BLaER1 (cell line): ENCODE results near the gene TTC23.

Source experiments
- H3K27ac ChIP-seq: shearing (Covaris generic); formaldehyde crosslinking; 2 replicates; pipeline ENCODE4 v1.8.1; 2022
- H3K27me3 ChIP-seq: shearing (Covaris generic); formaldehyde crosslinking; 2 replicates; pipeline ENCODE4 v1.8.1; 2022
- H3K36me3 ChIP-seq: shearing (Covaris generic); formaldehyde crosslinking; 2 replicates; pipeline ENCODE4 v1.8.1; 2022
- H3K4me1 ChIP-seq: shearing (Covaris generic); formaldehyde crosslinking; 2 replicates; pipeline ENCODE4 v1.8.1; 2022
- H3K4me2 ChIP-seq: shearing (Covaris generic); formaldehyde crosslinking; 2 replicates; pipeline ENCODE4 v1.8.1; 2022
- H3K4me3 ChIP-seq: shearing (Covaris generic); formaldehyde crosslinking; 2 replicates; pipeline ENCODE4 v1.8.1; 2022
- H3K9ac ChIP-seq: shearing (Covaris generic); formaldehyde crosslinking; 2 replicates; pipeline ENCODE4 v1.8.1; 2022
- H3K9me3 ChIP-seq: shearing (Covaris generic); formaldehyde crosslinking; 2 replicates; pipeline ENCODE4 v1.8.1; 2022
- H4K20me1 ChIP-seq: shearing (Covaris generic); formaldehyde crosslinking; 2 replicates; pipeline ENCODE4 v1.8.1; 2022
- Cebpa-rat ChIP-seq: shearing (Covaris generic); IDR thresholded peaks from 2 replicates; pipeline ENCODE4 v1.8.1; 2022

TTC23 gene

DNA sequence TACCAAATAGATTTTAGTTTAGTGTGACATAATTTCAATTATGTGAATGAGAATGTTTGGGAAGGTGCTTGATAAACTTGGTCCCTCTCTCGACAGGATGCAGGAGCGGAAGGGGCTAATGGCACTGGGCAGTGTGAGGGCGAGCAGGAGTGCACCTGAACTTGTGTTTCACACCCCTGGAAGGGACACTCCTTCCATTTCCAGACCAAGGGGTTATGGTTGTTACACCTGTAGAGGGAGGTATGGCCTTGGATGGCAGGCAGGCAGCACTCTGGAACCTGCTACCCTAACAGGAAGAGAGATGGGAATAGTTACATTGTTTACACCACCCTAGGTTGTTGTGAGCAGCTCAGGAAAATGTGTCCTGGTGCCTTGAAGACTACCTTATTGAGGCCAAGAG, 122.5 kb downstream of the TTC23 start:
- TF ChIP-seq Cebpa-rat: no peak
- H4K20me1 ChIP-seq: no peaks in the 10 kb centered on the region
- no peaks in the 10 kb centered on the region for H3K9me3 ChIP-seq
- no peak overlapping the region for H3K4me3 ChIP-seq
- H3K27me3 ChIP-seq: no peaks in the 10 kb centered on the region
- H3K9ac ChIP-seq: no peak overlapping the region
- H3K4me1 ChIP-seq: peaks cover 30% of the 10 kb centered on the region
- no peak overlapping the region for H3K27ac ChIP-seq
- H3K36me3 ChIP-seq: no peaks in the 10 kb centered on the region
- H3K4me2 ChIP-seq: no peak overlapping the region

DNA sequence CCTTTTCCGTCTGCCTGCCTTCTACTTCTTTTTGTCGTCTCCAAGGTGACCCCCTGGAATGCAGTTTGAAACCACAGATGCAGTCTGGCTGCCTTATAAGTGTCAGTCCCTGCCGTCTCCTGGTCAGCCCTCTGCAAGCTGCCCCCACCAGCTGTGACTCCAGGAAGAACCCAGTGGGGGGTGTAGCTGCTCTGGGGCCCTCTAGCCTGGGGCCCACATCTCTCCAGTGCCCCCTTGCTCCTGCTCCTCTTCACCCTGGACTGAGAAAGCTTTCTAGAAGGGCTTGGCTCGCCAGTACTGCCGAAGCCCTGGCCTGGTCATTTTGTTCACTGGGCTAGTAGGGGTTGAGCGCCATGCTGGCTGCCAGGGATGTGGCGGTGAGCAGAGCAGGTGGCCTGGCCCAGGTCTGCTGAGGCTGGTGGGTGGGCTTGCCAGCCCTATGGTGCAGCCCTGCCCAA, 123.2 kb downstream of the TTC23 start:
- no peak overlapping the region for H3K4me2 ChIP-seq
- no peak overlapping the region for H3K9ac ChIP-seq
- no peaks in the 10 kb centered on the region for H3K27me3 ChIP-seq
- H4K20me1 ChIP-seq: no peaks in the 10 kb centered on the region
- no peak overlapping the region for H3K27ac ChIP-seq
- no peak overlapping the region for H3K4me3 ChIP-seq
- H3K9me3 ChIP-seq: no peaks in the 10 kb centered on the region
- peaks cover 37% of the 10 kb centered on the region for H3K4me1 ChIP-seq
- H3K36me3 ChIP-seq: no peaks in the 10 kb centered on the region
- TF ChIP-seq Cebpa-rat: no peak

DNA sequence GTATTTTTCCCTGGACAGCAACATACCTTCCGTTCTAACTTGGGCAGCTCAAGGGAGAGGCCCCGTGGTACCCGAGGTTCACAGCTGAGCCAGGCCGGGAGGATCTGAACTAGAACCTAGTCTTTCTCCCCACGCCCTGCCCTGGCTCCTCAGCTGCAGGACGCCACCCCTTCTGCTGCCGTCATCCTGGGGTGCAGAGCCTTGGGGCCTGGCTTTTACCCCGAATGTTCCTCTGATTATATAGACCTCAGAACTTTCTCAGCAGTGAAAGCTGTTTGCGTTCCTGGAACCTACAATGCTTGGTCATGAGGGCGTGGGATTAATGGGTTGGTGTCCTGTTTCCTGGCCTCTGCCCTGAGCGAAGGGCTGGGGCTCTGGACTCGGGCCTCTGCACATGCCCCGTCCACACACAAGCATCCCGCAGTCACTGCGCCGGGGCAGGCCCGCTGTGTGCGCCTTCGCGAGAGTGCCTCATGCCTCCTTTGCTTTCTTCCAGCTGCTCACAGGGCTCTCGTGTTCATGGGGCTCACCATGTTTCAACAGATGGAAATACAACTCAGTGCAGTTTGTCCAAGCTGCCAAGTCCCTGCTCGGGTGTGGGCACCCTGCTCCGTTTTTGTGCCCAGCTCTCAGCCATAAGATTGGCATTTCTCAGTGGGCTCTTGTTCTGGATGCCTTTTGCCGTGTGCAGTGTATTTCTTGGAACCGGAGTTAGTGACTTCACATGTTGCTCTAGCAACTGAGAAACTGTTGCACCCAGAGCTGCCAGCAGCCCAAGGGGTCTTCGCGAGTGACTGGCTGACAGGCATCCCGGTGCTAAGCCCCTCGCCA, 124.1 kb downstream of the TTC23 start:
- no peaks in the 10 kb centered on the region for H3K27me3 ChIP-seq
- peak overlapping the region; percentile 92; the same call in 1 of the 2 replicates for H3K4me2 ChIP-seq
- H3K27ac ChIP-seq: no peak overlapping the region; the same call in 1 of the 2 replicates
- no peaks in the 10 kb centered on the region for H3K36me3 ChIP-seq
- no peaks in the 10 kb centered on the region for H3K9me3 ChIP-seq
- H3K4me3 ChIP-seq: no peak overlapping the region
- no peaks in the 10 kb centered on the region for H4K20me1 ChIP-seq
- no peak overlapping the region for H3K9ac ChIP-seq
- no peak for TF ChIP-seq Cebpa-rat
- peaks cover 41% of the 10 kb centered on the region for H3K4me1 ChIP-seq

DNA sequence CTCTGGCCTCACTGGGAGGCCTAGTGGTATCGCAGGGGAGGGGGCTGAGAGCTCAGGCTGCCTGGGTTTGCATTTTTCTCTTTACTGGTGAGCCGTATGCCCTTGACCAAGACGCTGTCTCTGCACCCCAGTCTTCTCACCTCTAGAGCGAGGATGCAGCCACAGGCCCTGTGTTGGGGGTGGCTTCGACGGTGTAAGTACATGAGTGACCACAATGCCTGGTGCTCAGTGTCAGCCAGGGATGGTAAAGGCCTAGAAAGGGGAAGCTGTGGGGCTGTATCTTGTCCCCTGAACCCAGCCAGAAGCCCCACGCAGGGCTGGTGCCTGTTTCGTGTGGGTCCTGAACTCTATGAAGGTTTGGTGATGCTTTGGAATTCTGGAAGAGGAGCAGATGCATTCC, 124.7 kb downstream of the TTC23 start:
- Histone ChIP-seq H3K27me3 (no peaks in the 10 kb centered on the region), H3K9me3 (no peaks in the 10 kb centered on the region), H3K27ac (no peak overlapping the region; the same call in 1 of the 2 replicates), H3K36me3 (no peaks in the 10 kb centered on the region), H3K4me3 (no peak overlapping the region), H3K9ac (no peak overlapping the region), H3K4me1 (peaks cover 41% of the 10 kb centered on the region), H3K4me2 (peak overlapping the region; percentile 92), H4K20me1 (no peaks in the 10 kb centered on the region)
- no peak for TF ChIP-seq Cebpa-rat

DNA sequence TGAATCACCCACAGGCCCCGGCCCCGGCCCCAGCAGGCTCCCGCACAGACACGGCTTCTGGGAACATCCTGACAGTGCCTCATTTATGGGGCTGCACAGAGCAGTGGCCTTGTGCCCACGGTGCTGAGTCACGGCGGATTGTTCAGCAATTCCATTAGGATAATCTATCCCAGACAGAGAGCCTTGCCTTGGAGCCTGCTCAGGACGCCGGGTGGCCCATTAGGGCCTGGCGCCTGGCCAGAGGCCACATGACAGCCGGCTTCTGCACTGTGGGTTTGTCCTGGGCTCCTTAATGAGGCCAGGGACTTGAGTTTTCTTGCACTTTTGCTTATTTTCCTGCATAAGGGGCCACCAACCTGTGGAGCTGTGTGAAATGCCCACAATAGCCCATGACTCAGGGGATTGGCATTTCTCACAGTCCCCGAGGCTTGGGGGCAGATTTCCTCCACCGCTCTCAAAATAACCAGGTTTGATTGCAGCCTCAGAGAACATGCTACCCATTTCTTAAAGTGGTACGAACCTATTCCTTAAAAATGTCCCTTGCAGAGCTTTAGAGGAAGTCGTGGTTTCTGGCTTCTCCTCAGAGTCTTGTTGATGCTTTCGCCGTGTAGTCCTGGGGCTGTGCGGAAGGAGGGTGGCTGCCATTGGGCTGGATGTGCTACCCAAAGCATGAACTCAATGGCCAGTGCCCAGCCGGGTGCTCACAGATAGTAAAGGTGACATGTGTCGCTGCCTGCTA, 125.5 kb downstream of the TTC23 start:
- Histone ChIP-seq H3K9ac (peak overlapping the region; percentile 27; the same call in 1 of the 2 replicates), H3K36me3 (no peaks in the 10 kb centered on the region), H3K4me2 (peak overlapping the region; percentile 92), H3K27ac (peak overlapping the region; percentile 73), H3K27me3 (no peaks in the 10 kb centered on the region), H3K4me3 (peak overlapping the region; percentile 43), H4K20me1 (no peaks in the 10 kb centered on the region), H3K4me1 (peaks cover 41% of the 10 kb centered on the region), H3K9me3 (no peaks in the 10 kb centered on the region)
- TF ChIP-seq Cebpa-rat: no peak

DNA sequence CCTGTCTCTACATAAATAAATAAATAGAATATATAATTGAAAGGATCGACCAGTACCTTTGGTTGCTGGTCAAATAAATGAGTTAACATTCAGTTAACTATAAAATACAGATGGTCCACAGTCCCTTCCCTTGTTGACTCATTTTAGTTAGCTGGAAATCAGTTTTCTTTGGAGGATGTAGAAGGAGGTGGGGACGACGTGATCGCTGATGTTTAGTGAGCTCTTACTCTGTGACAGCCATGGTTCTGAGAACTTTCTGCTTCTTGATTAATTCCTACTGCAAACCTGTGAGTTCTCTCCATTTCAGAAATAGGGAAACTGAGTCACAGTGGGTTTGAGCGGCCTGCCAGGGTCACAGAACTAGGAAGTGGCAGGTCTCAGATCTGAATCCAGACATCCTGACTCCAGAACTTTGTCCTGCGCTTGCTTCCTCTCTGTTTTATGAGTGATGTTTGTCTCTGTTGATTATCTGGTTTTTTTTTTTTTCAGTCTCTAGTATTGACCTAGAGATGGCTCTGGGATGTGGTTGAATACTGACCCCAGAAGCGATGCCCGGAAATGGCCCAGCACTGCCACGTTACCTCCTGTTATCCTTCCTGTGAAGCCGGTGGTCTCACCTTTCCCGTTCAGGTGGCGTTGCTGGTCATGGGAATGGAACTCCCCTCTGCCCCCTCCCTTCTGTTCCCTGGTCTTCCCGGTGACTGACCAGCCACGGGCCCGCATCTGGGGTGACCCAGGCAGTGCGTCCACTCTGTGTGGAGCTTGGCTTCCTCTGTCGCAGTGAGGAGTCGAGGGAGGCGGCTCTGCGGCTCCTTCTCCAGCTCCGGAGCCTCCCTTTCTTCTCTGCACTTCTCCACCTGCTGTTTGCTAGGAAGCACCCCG, 126.3 kb downstream of the TTC23 start:
- Histone ChIP-seq H4K20me1 (no peaks in the 10 kb centered on the region), H3K27ac (peak overlapping the region; percentile 73), H3K4me1 (peaks cover 41% of the 10 kb centered on the region), H3K4me3 (peak overlapping the region; percentile 43; the same call in 1 of the 2 replicates), H3K9ac (peak overlapping the region; percentile 27; the same call in 1 of the 2 replicates), H3K36me3 (no peaks in the 10 kb centered on the region), H3K27me3 (no peaks in the 10 kb centered on the region), H3K4me2 (peak overlapping the region; percentile 92), H3K9me3 (no peaks in the 10 kb centered on the region)
- TF ChIP-seq Cebpa-rat: no peak

DNA sequence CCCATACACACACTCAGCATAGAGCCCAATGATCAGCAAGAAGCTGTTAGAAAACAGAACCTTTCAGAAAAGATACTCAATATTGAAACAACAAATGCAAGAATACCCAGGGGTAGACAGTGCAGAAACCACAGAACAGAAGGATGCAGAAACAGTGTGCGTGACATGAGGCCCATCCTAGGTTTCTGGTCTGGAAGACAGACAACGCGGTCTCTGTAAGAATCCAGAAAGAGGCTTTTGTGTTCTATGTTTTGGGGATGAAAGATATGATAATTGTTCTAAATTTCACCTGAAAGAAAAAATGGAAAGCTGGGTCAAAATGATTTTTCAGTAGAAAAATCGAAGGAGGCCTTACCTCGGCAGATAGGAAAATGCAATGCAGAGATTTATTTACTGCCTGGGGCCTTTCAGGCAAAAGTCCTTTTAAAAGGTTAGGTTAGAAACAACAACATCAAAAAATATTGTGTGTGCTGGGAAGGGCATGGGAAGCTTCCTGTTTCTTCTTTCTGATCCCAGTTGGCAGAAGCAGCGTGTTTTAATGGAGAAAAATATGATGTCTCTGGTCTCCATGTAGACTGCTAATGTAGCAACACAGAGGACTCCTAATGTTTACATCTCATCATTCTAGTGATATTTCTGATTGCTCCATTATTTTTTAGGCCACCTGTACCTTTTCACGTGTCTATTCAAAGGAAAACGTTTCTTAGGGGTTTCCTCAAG, 127.5 kb downstream of the TTC23 start:
- Histone ChIP-seq H3K36me3 (no peaks in the 10 kb centered on the region), H3K27me3 (no peaks in the 10 kb centered on the region), H3K4me1 (peaks cover 41% of the 10 kb centered on the region), H4K20me1 (no peaks in the 10 kb centered on the region), H3K4me3 (no peak overlapping the region), H3K27ac (no peak overlapping the region), H3K9ac (no peak overlapping the region), H3K9me3 (no peaks in the 10 kb centered on the region), H3K4me2 (peak overlapping the region; percentile 45; the same call in 1 of the 2 replicates)
- no peak for TF ChIP-seq Cebpa-rat

DNA sequence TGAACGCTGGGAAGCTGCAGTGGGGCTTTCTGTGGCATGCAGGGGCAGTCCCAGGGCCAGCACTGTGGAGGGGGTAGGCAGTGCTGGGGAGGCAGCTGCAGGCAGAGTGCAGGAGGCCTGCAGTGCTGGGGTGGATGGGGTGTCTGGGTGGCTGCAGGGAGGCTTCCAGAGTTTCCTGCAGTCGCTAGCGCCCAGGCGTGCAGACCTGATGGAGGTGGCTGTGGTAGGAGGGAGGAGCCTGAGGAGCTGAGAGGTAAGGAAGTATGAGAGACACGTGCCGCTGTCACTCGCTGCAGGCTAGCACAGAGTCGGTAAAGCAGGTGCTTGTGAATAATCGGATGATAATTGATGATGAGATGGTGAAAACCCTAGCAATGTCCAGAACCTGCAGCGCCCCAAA, 128.2 kb downstream of the TTC23 start:
- H3K4me2 ChIP-seq: peak overlapping the region; percentile 45
- H3K27ac ChIP-seq: no peak overlapping the region
- H4K20me1 ChIP-seq: no peaks in the 10 kb centered on the region

More for the DNA sequence above, 128.2 kb downstream of the TTC23 start:
- Histone ChIP-seq H3K4me1 (peaks cover 41% of the 10 kb centered on the region), H3K9me3 (no peaks in the 10 kb centered on the region), H3K27me3 (no peaks in the 10 kb centered on the region), H3K4me3 (no peak overlapping the region), H3K36me3 (no peaks in the 10 kb centered on the region), H3K9ac (no peak overlapping the region)
- no peak for TF ChIP-seq Cebpa-rat
